GM23338 (cell line): ENCODE results near the gene TMEM190. TPM values are rescaled to one million over a fixed set of nuclear protein-coding genes. Genes with fewer than 3 reads are reported as not detected.
"Not testable (repeated sequence)": the region's sequence is repeated elsewhere in the genome, so short reads cannot be mapped to it uniquely, and the experiment has no call there.

ENCODE experiments used
- ATAC-seq: fragments of 200-7000 bp; cut with Tn5 transposase; 3 replicates; pipeline ENCODE4 v1.9.1; 2020
- DNase-seq: peaks from one replicate; pipeline ENCODE4 v3.0.0-alpha.2; 2015; ENCODE audit warnings: low spot score
- H2AFZ ChIP-seq: fragments of 200-600 bp; sonication (generic); 2 replicates; pipeline ENCODE4 v1.8.0; 2016; ENCODE audit warnings: antibody characterized with exemption, mild to moderate bottlenecking, moderate library complexity
- H3F3A ChIP-seq: fragments of 200-600 bp; sonication (generic); replicated peaks from 2 replicates; pipeline ENCODE4 v1.8.0; 2017; ENCODE audit warnings: antibody characterized with exemption, mixed run types, low read depth
- H3K27ac ChIP-seq: fragments of 200-600 bp; sonication (generic); 2 replicates; pipeline ENCODE4 v1.6.1; 2016; ENCODE audit warnings: low read depth
- H3K27me3 ChIP-seq: fragments of 200-600 bp; sonication (generic); 2 replicates; pipeline ENCODE4 v1.8.0; 2016; ENCODE audit warnings: mild to moderate bottlenecking, mixed run types, moderate library complexity; ENCODE audit not compliant: insufficient read depth
- H3K36me3 ChIP-seq: fragments of 200-600 bp; sonication (generic); 2 replicates; pipeline ENCODE4 v1.8.0; 2016; ENCODE audit warnings: mild to moderate bottlenecking; ENCODE audit not compliant: insufficient read depth
- H3K4me1 ChIP-seq: fragments of 200-600 bp; sonication (generic); 2 replicates; pipeline ENCODE4 v1.8.0; 2016; ENCODE audit warnings: mild to moderate bottlenecking, moderate library complexity; ENCODE audit not compliant: insufficient read depth
- H3K4me2 ChIP-seq: fragments of 200-600 bp; sonication (generic); 2 replicates; pipeline ENCODE4 v1.7.1; 2017; ENCODE audit warnings: mixed run types
- H3K4me3 ChIP-seq: fragments of 200-600 bp; sonication (generic); 2 replicates; pipeline ENCODE4 v1.6.1; 2016; ENCODE audit warnings: mixed run types
- H3K79me2 ChIP-seq: fragments of 200-600 bp; sonication (generic); replicated peaks from 2 replicates; pipeline ENCODE4 v1.8.0; 2017; ENCODE audit warnings: mild to moderate bottlenecking; ENCODE audit not compliant: insufficient read depth
- H3K9me2 ChIP-seq: fragments of 200-600 bp; sonication (generic); 2 replicates; pipeline ENCODE4 v1.8.0; 2017; ENCODE audit not compliant: insufficient read depth
- H4K20me1 ChIP-seq: fragments of 200-600 bp; sonication (generic); replicated peaks from 2 replicates; pipeline ENCODE4 v1.8.0; 2017; ENCODE audit warnings: mild to moderate bottlenecking; ENCODE audit not compliant: insufficient read depth
- H3K27ac Mint-ChIP-seq: 2 replicates; pipeline ENCODE4 v1.8.0; 2020; ENCODE audit warnings: inconsistent platforms, mild to moderate bottlenecking, moderate library complexity, mixed read lengths
- H3K27me3 Mint-ChIP-seq: 3 replicates; pipeline ENCODE4 v1.8.0; 2022; ENCODE audit warnings: low read depth, mild to moderate bottlenecking, moderate library complexity, mixed read lengths, inconsistent platforms; ENCODE audit not compliant: insufficient read depth, poor library complexity
- H3K36me3 Mint-ChIP-seq: 3 replicates; pipeline ENCODE4 v1.8.0; 2021; ENCODE audit warnings: low read depth, mild to moderate bottlenecking, inconsistent platforms, moderate library complexity, mixed read lengths
- H3K4me1 Mint-ChIP-seq: 3 replicates; pipeline ENCODE4 v1.8.0; 2020; ENCODE audit warnings: mild to moderate bottlenecking, inconsistent platforms, mixed read lengths
- H3K4me3 Mint-ChIP-seq: 3 replicates; pipeline ENCODE4 v1.8.0; 2021; ENCODE audit warnings: moderate library complexity, mild to moderate bottlenecking, inconsistent platforms, mixed read lengths
- H3K9me3 Mint-ChIP-seq: 3 replicates; pipeline ENCODE4 v1.8.0; 2020; ENCODE audit warnings: moderate library complexity, mild to moderate bottlenecking, inconsistent platforms, mixed read lengths
- CREB1 ChIP-seq: fragments of 250-450 bp; sonication (Bioruptor Pico); IDR thresholded peaks from 2 replicates; pipeline ENCODE4 v1.5.0; 2020; ENCODE audit warnings: low read depth, mild to moderate bottlenecking, moderate library complexity
- ETS1 ChIP-seq: IDR thresholded peaks from 2 replicates; pipeline ENCODE4 v1.6.1; 2016; ENCODE audit warnings: antibody characterized with exemption
- POLR2AphosphoS5 ChIP-seq: IDR thresholded peaks from 2 replicates; pipeline ENCODE4 v1.6.1; 2016; ENCODE audit warnings: antibody characterized with exemption, low read depth
- REST ChIP-seq: IDR thresholded peaks from one replicate; pipeline ENCODE4 v1.6.1; 2018; ENCODE audit warnings: antibody characterized with exemption; ENCODE audit not compliant: unreplicated experiment
- ZNF114 ChIP-seq: fragments of 250-450 bp; sonication (Bioruptor Pico); IDR thresholded peaks from 2 replicates; pipeline ENCODE4 v1.5.0; 2020; ENCODE audit warnings: mild to moderate bottlenecking, moderate library complexity
- ZNF331 ChIP-seq: fragments of 250-450 bp; sonication (Bioruptor Pico); IDR thresholded peaks from 2 replicates; pipeline ENCODE4 v1.5.0; 2020; ENCODE audit warnings: low read depth, mild to moderate bottlenecking, moderate library complexity
- polyA plus RNA-seq: library from polyadenylated mRNA; unstranded; fragments of >200 nt; fragmentation: Nextera tagmentation; extraction: Ambion mirVana; gene quantifications from 2 replicates; pipeline ENCODE4 v1.2.1, GENCODE V29; 2016
- total RNA-seq: library from RNA; depleted of rRNA; stranded (reverse); fragments of >200 nt; shearing (Covaris generic); gene quantifications from 2 replicates; pipeline ENCODE4 v1.2.3, GENCODE V29; 2014

TMEM190 gene
- total and polyA plus RNA-seq, 2 experiments from 2014 or later, result 4.8 TPM; not detected in 1

- peak overlapping the region; percentile 91 for H3K4me3 Mint-ChIP-seq
- peaks cover 21% of the 10 kb centered on the region for H3K4me1 ChIP-seq
- no peak for DNase-seq
- peak overlapping the region; percentile 56; the same call in 1 of the 2 replicates for H3K27ac Mint-ChIP-seq
- H3K36me3 ChIP-seq, result peaks cover 43% of the 10 kb centered on the region
- peak overlapping the region; percentile 94 for H3K4me3 ChIP-seq
- no peak overlapping the region for H2AFZ ChIP-seq
- peaks cover 52% of the 10 kb centered on the region for H4K20me1 ChIP-seq
- H3K9me3 Mint-ChIP-seq, result peaks cover 30% of the 10 kb centered on the region
- H3F3A ChIP-seq, result peaks cover 48% of the 10 kb centered on the region
- no peaks in the 10 kb centered on the region for H3K27me3 ChIP-seq
- TF ChIP-seq ZNF114 (CRISPR knock-in tag) (no peak), ETS1 (no peak), REST (no peak), CREB1 (CRISPR knock-in tag) (no peak), ZNF331 (CRISPR knock-in tag) (no peak)
- no peak for ATAC-seq
- peaks cover 44% of the 10 kb centered on the region for H3K79me2 ChIP-seq
- peak overlapping the region; percentile 93 for H3K4me2 ChIP-seq
- H3K4me1 Mint-ChIP-seq, result peaks cover 28% of the 10 kb centered on the region
- H3K27ac ChIP-seq, result peak overlapping the region; percentile 97; the same call in 1 of the 2 replicates
- H3K27me3 Mint-ChIP-seq, result peaks cover 23% of the 10 kb centered on the region
- H3K36me3 Mint-ChIP-seq, result peaks cover 75% of the 10 kb centered on the region
- H3K9me2 ChIP-seq, result peaks cover 8% of the 10 kb centered on the region
Observed at GRCh38 chr19:55406826-55407549, 30.4 kb downstream of the TMEM190 start.

GRCh38 chr19:55407550-55407799 is 30.8 kb downstream of the TMEM190 start, which contains the start of gene UBE2S:
Gene UBE2S (minus strand): TSS chr19:55407788. CDS start chr19:55407589, 199 bp downstream.
- Histone ChIP-seq H4K20me1 (peaks cover 47% of the 10 kb centered on the region), H3K4me3 (peak within 1 kb of the TSS; percentile 94), H3K4me2 (peak within 1 kb of the TSS; percentile 93), H3K27ac (peak within 1 kb of the TSS; percentile 97), H3K4me1 (peaks cover 21% of the 10 kb centered on the region), H3F3A (peaks cover 43% of the 10 kb centered on the region), H3K36me3 (peaks cover 38% of the 10 kb centered on the region), H3K79me2 (peaks cover 44% of the 10 kb centered on the region)
- Mint-ChIP-seq H3K36me3 (peaks cover 70% of the 10 kb centered on the region), H3K27me3 (peaks cover 23% of the 10 kb centered on the region), H3K4me1 (peaks cover 25% of the 10 kb centered on the region), H3K4me3 (peak within 1 kb of the TSS; percentile 91), H3K9me3 (peaks cover 30% of the 10 kb centered on the region), H3K27ac (peak within 1 kb of the TSS; percentile 98)
- peak; percentile 98 for TF ChIP-seq POLR2AphosphoS5
- DNase-seq, H3K9me2 ChIP-seq, H2AFZ ChIP-seq, H3K27me3 ChIP-seq: not testable (repeated sequence)
- ATAC-seq, result peak; percentile 72
